ENCODE data around the gene SUV39H1. TPM values are rescaled to one million over a fixed set of nuclear protein-coding genes. Genes with fewer than 3 reads are reported as not detected.

SUV39H1 gene
- total and polyA plus RNA-seq, 7 donors = 1.8 to 8.5 (median 3.1) TPM

GRCh38 chrX:48751343-48751742 is 54.8 kb downstream of the SUV39H1 start:
- no peaks in the 10 kb centered on the region for H3K9me3 ChIP-seq
- H3K27ac ChIP-seq = no peak overlapping the region
- H3K27me3 ChIP-seq = no peaks in the 10 kb centered on the region
- WGBS, 2 donors = 82 to 86% methylated on average over 3 of the region's 3 CpGs
- no peak for TF ChIP-seq EP300 (IDR thresholded peaks at IDR 0.05)
- TF ChIP-seq POLR2A (IDR thresholded peaks at IDR 0.05) = no peak
- TF ChIP-seq POLR2AphosphoS5 (IDR thresholded peaks at IDR 0.05) = no peak
- TF ChIP-seq CTCF (IDR thresholded peaks at IDR 0.05) = no peak
- intact Hi-C loops (cut with DNase I) = no loop called here
- H3K4me3 ChIP-seq = no peak overlapping the region
- no peak for DNase-seq
- no peaks in the 10 kb centered on the region for H3K4me1 ChIP-seq
- no peaks in the 10 kb centered on the region for H3K36me3 ChIP-seq

- no peaks in the 10 kb centered on the region for H3K4me1 ChIP-seq
- H3K27me3 ChIP-seq = no peaks in the 10 kb centered on the region
- H3K36me3 ChIP-seq = no peaks in the 10 kb centered on the region
- intact Hi-C loops (cut with DNase I) = no loop called here
- no peaks in the 10 kb centered on the region for H3K9me3 ChIP-seq
- TF ChIP-seq CTCF (IDR thresholded peaks at IDR 0.05) (no peak), POLR2AphosphoS5 (IDR thresholded peaks at IDR 0.05) (no peak), POLR2A (IDR thresholded peaks at IDR 0.05) (no peak), EP300 (IDR thresholded peaks at IDR 0.05) (no peak)
- DNase-seq = no peak
- 46 to 76% methylated on average over 7 of the region's 7 CpGs for WGBS, 2 donors
- no peak overlapping the region for H3K27ac ChIP-seq
- no peak overlapping the region for H3K4me3 ChIP-seq
These were observed 56.0 kb downstream of the SUV39H1 start for GRCh38 chrX:48752498-48752897.

GRCh38 chrX:48753708-48754228 is 57.2 kb downstream of the SUV39H1 start:
- no peaks in the 10 kb centered on the region for H3K9me3 ChIP-seq
- intact Hi-C loops (cut with DNase I) = no loop called here
- no peak overlapping the region for H3K4me3 ChIP-seq
- DNase-seq = no peak
- no peaks in the 10 kb centered on the region for H3K4me1 ChIP-seq
- H3K27me3 ChIP-seq = no peaks in the 10 kb centered on the region
- TF ChIP-seq POLR2AphosphoS5 (IDR thresholded peaks at IDR 0.05) (no peak), POLR2A (IDR thresholded peaks at IDR 0.05) (no peak), EP300 (IDR thresholded peaks at IDR 0.05) (no peak), CTCF (IDR thresholded peaks at IDR 0.05) (no peak)
- no peaks in the 10 kb centered on the region for H3K36me3 ChIP-seq
- WGBS, 2 donors = 76 to 81% methylated on average over 8 of the region's 8 CpGs
- no peak overlapping the region for H3K27ac ChIP-seq

GRCh38 chrX:48754238-48754637 is 57.7 kb downstream of the SUV39H1 start:
- no peaks in the 10 kb centered on the region for H3K9me3 ChIP-seq
- no peaks in the 10 kb centered on the region for H3K4me1 ChIP-seq
- H3K27ac ChIP-seq = no peak overlapping the region
- TF ChIP-seq POLR2AphosphoS5 (IDR thresholded peaks at IDR 0.05) (no peak), EP300 (IDR thresholded peaks at IDR 0.05) (no peak), POLR2A (IDR thresholded peaks at IDR 0.05) (no peak), CTCF (IDR thresholded peaks at IDR 0.05) (no peak)
- intact Hi-C loops (cut with DNase I) = no loop called here
- H3K4me3 ChIP-seq = no peak overlapping the region
- DNase-seq = no peak
- H3K36me3 ChIP-seq = no peaks in the 10 kb centered on the region
- 79 to 80% methylated on average over 8 of the region's 8 CpGs for WGBS, 2 donors
- no peaks in the 10 kb centered on the region for H3K27me3 ChIP-seq

Small RNA genes lying within 50 kb of the gene (small RNA-seq; reads per million reads assigned to genes)
- 0 reads per million in 3 donors for gene RNU6-1056P

Other genes starting within 250 kb of the SUV39H1 start
- 1 to 10 TPM; 1.9 to 4.6 (median 3.7) TPM for gene SLC38A5, start 226.5 kb upstream of the SUV39H1 start, total RNA-seq
- gene SLC38A5, start 226.5 kb upstream of the SUV39H1 start, polyA plus RNA-seq = 10 to 100 TPM in 1 of 3 donors, 1 to 10 TPM in 2; 3.7 to 68.4 (median 4.2) TPM
- 10 to 100 TPM; 24.6 to 39.9 (median 28.4) TPM for gene FTSJ1, start 220.5 kb upstream of the SUV39H1 start, total RNA-seq
- 10 to 100 TPM; 15.6 to 37.4 (median 18.5) TPM for gene FTSJ1, start 220.5 kb upstream of the SUV39H1 start, polyA plus RNA-seq
- gene PORCN, start 187.7 kb upstream of the SUV39H1 start, total RNA-seq = 10 to 100 TPM; 12.2 to 13.3 (median 12.9) TPM
- 1 to 10 TPM; 1.2 to 7.4 (median 3.2) TPM for gene PORCN, start 187.7 kb upstream of the SUV39H1 start, polyA plus RNA-seq
- gene EBP, start 174.9 kb upstream of the SUV39H1 start, total RNA-seq = 10 to 100 TPM; 14.3 to 25.3 (median 18.6) TPM
- gene EBP, start 174.9 kb upstream of the SUV39H1 start, polyA plus RNA-seq = 100 to 1,000 TPM in 1 of 3 donors, 10 to 100 TPM in 2; 47.4 to 310 (median 65.4) TPM
- gene TBC1D25, start 157.0 kb upstream of the SUV39H1 start, total RNA-seq = 10 to 100 TPM; 10.4 to 14.6 (median 11.9) TPM
- gene TBC1D25, start 157.0 kb upstream of the SUV39H1 start, polyA plus RNA-seq = 1 to 10 TPM; 5.8 to 9.6 (median 7.8) TPM
- 100 to 1,000 TPM in 3 of 4 donors, 10 to 100 TPM in 1; 83.9 to 209 (median 143) TPM for gene RBM3, start 122.2 kb upstream of the SUV39H1 start, total RNA-seq
- 100 to 1,000 TPM; 105 to 217 (median 185) TPM for gene RBM3, start 122.2 kb upstream of the SUV39H1 start, polyA plus RNA-seq
- gene WDR13, start 99.2 kb upstream of the SUV39H1 start, total RNA-seq = 100 to 1,000 TPM in 3 of 4 donors, 10 to 100 TPM in 1; 99.9 to 132 (median 106) TPM
- gene WDR13, start 99.2 kb upstream of the SUV39H1 start, polyA plus RNA-seq = 100 to 1,000 TPM in 2 of 3 donors, 10 to 100 TPM in 1; 98.1 to 106 (median 103) TPM
- gene WAS, start 12.9 kb upstream of the SUV39H1 start, total RNA-seq = 1 to 10 TPM; 3.0 to 6.1 (median 4.7) TPM
- gene WAS, start 12.9 kb upstream of the SUV39H1 start, polyA plus RNA-seq = 10 to 100 TPM in 1 of 3 donors, 1 to 10 TPM in 2; 3.0 to 23.5 (median 3.7) TPM
- not detected for gene GLOD5, start 65.0 kb downstream of the SUV39H1 start, total RNA-seq
- gene GLOD5, start 65.0 kb downstream of the SUV39H1 start, polyA plus RNA-seq = 10 to 100 TPM in 2 of 3 donors, 1 to 10 TPM in 1; 7.5 to 22.7 (median 10.8) TPM
- not detected for gene GATA1, start 89.9 kb downstream of the SUV39H1 start, total RNA-seq
- gene GATA1, start 89.9 kb downstream of the SUV39H1 start, polyA plus RNA-seq = not detected
- gene HDAC6, start 105.3 kb downstream of the SUV39H1 start, total RNA-seq = 100 to 1,000 TPM in 2 of 4 donors, 10 to 100 TPM in 2; 39.6 to 110 (median 78.3) TPM
- gene HDAC6, start 105.3 kb downstream of the SUV39H1 start, polyA plus RNA-seq = 10 to 100 TPM; 22.2 to 69.9 (median 25.2) TPM
- gene ERAS, start 129.8 kb downstream of the SUV39H1 start, total RNA-seq = not detected
- under 1 TPM in 1 of 3 donors, not detected in 2; 0.12 TPM for gene ERAS, start 129.8 kb downstream of the SUV39H1 start, polyA plus RNA-seq
- 10 to 100 TPM in 3 of 4 donors, 1 to 10 TPM in 1; 4.1 to 25.7 (median 21.4) TPM for gene PCSK1N, start 138.9 kb downstream of the SUV39H1 start, total RNA-seq
- gene PCSK1N, start 138.9 kb downstream of the SUV39H1 start, polyA plus RNA-seq = 1 to 10 TPM; 2.3 to 6.9 (median 6.0) TPM
- gene TIMM17B, start 201.0 kb downstream of the SUV39H1 start, total RNA-seq = 10 to 100 TPM; 37.7 to 59.6 (median 45.7) TPM
- gene TIMM17B, start 201.0 kb downstream of the SUV39H1 start, polyA plus RNA-seq = 10 to 100 TPM; 38.4 to 63.1 (median 53.4) TPM
- 100 to 1,000 TPM in 2 of 4 donors, 10 to 100 TPM in 2; 83.1 to 103 (median 94.9) TPM for gene PQBP1, start 201.2 kb downstream of the SUV39H1 start, total RNA-seq
- gene PQBP1, start 201.2 kb downstream of the SUV39H1 start, polyA plus RNA-seq = 10 to 100 TPM; 65.0 to 80.8 (median 77.5) TPM
- gene SLC35A2, start 214.9 kb downstream of the SUV39H1 start, total RNA-seq = 10 to 100 TPM in 1 of 4 donors, 1 to 10 TPM in 3; 5.6 to 20.2 (median 6.0) TPM
- 10 to 100 TPM in 1 of 3 donors, 1 to 10 TPM in 2; 6.0 to 43.9 (median 9.0) TPM for gene SLC35A2, start 214.9 kb downstream of the SUV39H1 start, polyA plus RNA-seq
- gene PIM2, start 222.3 kb downstream of the SUV39H1 start, total RNA-seq = 1 to 10 TPM; 2.4 to 6.9 (median 4.4) TPM
- 10 to 100 TPM in 1 of 3 donors, 1 to 10 TPM in 2; 6.6 to 42.0 (median 6.7) TPM for gene PIM2, start 222.3 kb downstream of the SUV39H1 start, polyA plus RNA-seq